A549 (cell line): ENCODE data around the gene VANGL1. TPM values are rescaled to one million over a fixed set of nuclear protein-coding genes. Genes with fewer than 3 reads are reported as not detected.

Experiments
- ATAC-seq, 2 experiments: fragments of 200-7000 bp in 1 of 2; fragments of >200 bp in 1 of 2; cut with Nextera tagmentation in 1 of 2; cut with Tn5 transposase in 1 of 2; 3 replicates each; pipeline versions ENCODE4 v1.8.0 to v1.9.1; 2018 to 2020; ENCODE audit warnings: mild to moderate bottlenecking in 1 of 2, moderate library complexity in 1 of 2
- CTCF ChIA-PET: fragments of 300-600 bp; sonication (Branson Sonifier 250); formaldehyde crosslinking; extraction: SDS; loops from one replicate; lab custom pipeline; 2021; ENCODE audit warnings: antibody characterized with exemption, inconsistent platforms; lab: Yijun Ruan, JAX
- POLR2A ChIA-PET: fragments of 350-600 bp; formaldehyde crosslinking; extraction: SDS; loops from one replicate; lab custom pipeline; 2021; ENCODE audit warnings: antibody characterized with exemption, inconsistent platforms; lab: Yijun Ruan, JAX
- DNase-seq, 2 experiments: peaks; one replicate each; pipeline versions ENCODE4 v3.0.0 to v3.0.0-alpha.2; 2011 to 2016; ENCODE audit warnings: low read depth in 1 of 2, low spot score in 1 of 2
- FAIRE-seq: peaks from 2 replicates; lab custom pipeline; 2011; peaks lifted over from hg19 to GRCh38; lab: Jason Lieb, UNC
- H3K27ac ChIP-seq, 2 experiments: fragments of >200 bp; sonication (Bioruptor Twin); formaldehyde crosslinking; 3 replicates each; pipeline ENCODE4 v1.5.1; 2016 to 2017
- H3K4me1 ChIP-seq: fragments of >200 bp; sonication (Bioruptor Twin); formaldehyde crosslinking; 3 replicates; pipeline ENCODE4 v1.6.1; 2016
- H3K4me2 ChIP-seq: fragments of >200 bp; sonication (Bioruptor Twin); formaldehyde crosslinking; 3 replicates; pipeline ENCODE4 v1.6.1; 2016
- H3K4me3 ChIP-seq: fragments of >200 bp; sonication (Bioruptor Twin); formaldehyde crosslinking; 3 replicates; pipeline ENCODE4 v1.5.1; 2016
- H3K9me3 ChIP-seq: fragments of >200 bp; sonication (Bioruptor Twin); formaldehyde crosslinking; 3 replicates; pipeline ENCODE4 v1.6.1; 2016
- ATOH8 ChIP-seq: fragments of 250-450 bp; sonication (Bioruptor Pico); IDR thresholded peaks from 2 replicates; pipeline ENCODE4 v1.5.0; 2020; ENCODE audit warnings: low read depth, mild to moderate bottlenecking, moderate library complexity
- BHLHE40 ChIP-seq: IDR thresholded peaks from 2 replicates; pipeline ENCODE4 v1.6.1; 2012; ENCODE audit warnings: low read depth, low read length, inconsistent platforms
- CHD2 ChIP-seq: fragments of 150-350 bp; IDR thresholded peaks from 2 replicates; pipeline ENCODE4 v1.6.1; 2014; ENCODE audit warnings: low read length; ENCODE audit not compliant: partially characterized antibody
- CHD4 ChIP-seq: fragments of 200-600 bp; sonication (generic); IDR thresholded peaks from 2 replicates; pipeline ENCODE4 v1.6.1; 2016; ENCODE audit warnings: antibody characterized with exemption, mild to moderate bottlenecking, borderline replicate concordance
- EHF ChIP-seq: fragments of 250-450 bp; sonication (Bioruptor Pico); IDR thresholded peaks from 2 replicates; pipeline ENCODE4 v1.5.0; 2020; ENCODE audit warnings: mild to moderate bottlenecking
- EP300 ChIP-seq, 2 experiments: fragments of >200 bp; sonication (Bioruptor Twin); formaldehyde crosslinking; IDR thresholded peaks; 2 replicates in 1 of 2; 3 replicates in 1 of 2; pipeline ENCODE4 v1.6.1; 2016 to 2017
- ESRRA ChIP-seq: fragments of 150-350 bp; IDR thresholded peaks from 2 replicates; pipeline ENCODE4 v1.6.1; 2014; ENCODE audit warnings: mild to moderate bottlenecking, low read length, borderline replicate concordance
- FOSB ChIP-seq: fragments of 250-450 bp; sonication (Bioruptor Pico); IDR thresholded peaks from 2 replicates; pipeline ENCODE4 v1.5.0; 2020; ENCODE audit warnings: mild to moderate bottlenecking, moderate library complexity
- FOXS1 ChIP-seq: fragments of 250-450 bp; sonication (Bioruptor Pico); IDR thresholded peaks from 2 replicates; pipeline ENCODE4 v1.5.0; 2020; ENCODE audit warnings: mild to moderate bottlenecking, moderate library complexity
- GATA3 ChIP-seq: IDR thresholded peaks from 2 replicates; pipeline ENCODE4 v1.6.1; 2012; ENCODE audit warnings: borderline replicate concordance
- HES2 ChIP-seq: fragments of >200 bp; sonication (Bioruptor Twin); formaldehyde crosslinking; IDR thresholded peaks from 2 replicates; pipeline ENCODE4 v1.6.1; 2016
- JUN ChIP-seq, 2 experiments: fragments of >200 bp; sonication (Bioruptor Twin); formaldehyde crosslinking; IDR thresholded peaks; 2 replicates in 1 of 2; 3 replicates in 1 of 2; pipeline ENCODE4 v1.6.1; 2016 to 2017
- KDM1A ChIP-seq: fragments of 200-600 bp; sonication (generic); IDR thresholded peaks from 2 replicates; pipeline ENCODE4 v1.6.1; 2016; ENCODE audit warnings: low read depth, mild to moderate bottlenecking
- KDM5A ChIP-seq: fragments of 200-600 bp; sonication (generic); IDR thresholded peaks from 2 replicates; pipeline ENCODE4 v1.6.1; 2016; ENCODE audit warnings: antibody characterized with exemption, mild to moderate bottlenecking
- MAZ ChIP-seq: fragments of 150-350 bp; IDR thresholded peaks from 2 replicates; pipeline ENCODE4 v1.6.1; 2014; ENCODE audit warnings: antibody characterized with exemption, low read depth, low read length, borderline replicate concordance
- NFE2L2 ChIP-seq: fragments of 150-350 bp; conservative IDR thresholded peaks from 2 replicates; pipeline ENCODE4 v1.6.1; 2014; ENCODE audit warnings: low read length
- NPAS2 ChIP-seq: fragments of 250-450 bp; sonication (Bioruptor Pico); IDR thresholded peaks from 2 replicates; pipeline ENCODE4 v1.8.0; 2022; ENCODE audit warnings: mild to moderate bottlenecking, moderate library complexity, borderline replicate concordance
- PHF8 ChIP-seq: fragments of 200-600 bp; sonication (generic); IDR thresholded peaks from 2 replicates; pipeline ENCODE4 v1.6.1; 2016; ENCODE audit warnings: low read depth, mild to moderate bottlenecking, antibody characterized with exemption, moderate library complexity, borderline replicate concordance
- RARB ChIP-seq: fragments of 250-450 bp; sonication (Bioruptor Pico); IDR thresholded peaks from 2 replicates; pipeline ENCODE4 v1.8.0; 2021; ENCODE audit warnings: mild to moderate bottlenecking, moderate library complexity
- REST ChIP-seq: fragments of 200-600 bp; sonication (generic); IDR thresholded peaks from 2 replicates; pipeline ENCODE4 v1.6.1; 2016; ENCODE audit warnings: antibody characterized with exemption, mild to moderate bottlenecking, moderate library complexity
- RFX5 ChIP-seq: fragments of 450-650 bp; IDR thresholded peaks from 2 replicates; pipeline ENCODE4 v1.7.1; 2014; ENCODE audit warnings: antibody characterized with exemption, mild to moderate bottlenecking, moderate library complexity
- SREBF2 ChIP-seq: fragments of 450-650 bp; IDR thresholded peaks from 2 replicates; pipeline ENCODE4 v1.6.1; 2014; ENCODE audit warnings: mild to moderate bottlenecking, moderate library complexity
- USF2 ChIP-seq: fragments of 450-650 bp; IDR thresholded peaks from 2 replicates; pipeline ENCODE4 v1.6.1; 2014; ENCODE audit warnings: antibody characterized with exemption
- ZNF302 ChIP-seq: fragments of 250-450 bp; sonication (Bioruptor Pico); IDR thresholded peaks from 2 replicates; pipeline ENCODE4 v1.9.0; 2021; ENCODE audit warnings: inconsistent platforms, mild to moderate bottlenecking, moderate library complexity
- WGBS: methylation state at CpG from one replicate; pipeline ENCODE4 v1.1.6; 2017; ENCODE audit errors: missing lambda C conversion rate; 5-methylcytosine and 5-hydroxymethylcytosine counted together
- polyA plus RNA-seq, 4 experiments: library from polyadenylated mRNA; depleted of rRNA in 3 of 4; stranded (reverse); fragments of >200 nt; fragmentation: RNase III in 1 of 4; extraction: RNeasy Plus Mini Kit Qiagen cat#74134 plus additional on column Dnase treatment in 1 of 4; gene quantifications; 2 replicates in 3 of 4; 3 replicates in 1 of 4; pipeline ENCODE4 v1.2.3, GENCODE V29; 2011 to 2017

VANGL1 gene
- polyA plus RNA-seq, 2 of the 4 experiments (the other 2 are of a cell fraction) = 11.0 to 11.5 TPM

- ChIA-PET CTCF (interaction anchor here (0.5 to 2.0 kb wide), 6 partner anchors 10 to 174 kb away, joined by 3 to 6 read pairs (median 3); partner anchors contain the start of gene VANGL1), POLR2A (no interaction called here)
- Histone ChIP-seq H3K4me2 (no peak overlapping the region; the same call in 2 of the 3 replicates), H3K4me1 (peaks cover 37% of the 10 kb centered on the region), H3K9me3 (0 out of 3 replicates have a peak, but pooled peaks cover 8% of the 10 kb centered on the region), H3K27ac (peak overlapping the region; percentile 69 to 88; a peak in 4 of 6 replicates), H3K4me3 (no peak overlapping the region)
- WGBS = 92% methylated on average over 10 of the region's 13 CpGs
- ATAC-seq (no peak), FAIRE-seq (no peak), DNase-seq (no peak)
- TF ChIP-seq GATA3 (no peak), REST (no peak), BHLHE40 (no peak), CHD2 (no peak), FOXS1 (no peak), MAZ (no peak), HES2 (no peak), ATOH8 (CRISPR knock-in tag) (no peak), KDM1A (no peak), USF2 (no peak), EHF (CRISPR knock-in tag) (no peak), RARB (no peak), FOSB (CRISPR knock-in tag) (no peak), PHF8 (no peak), EP300 (IDR thresholded peaks at IDR 0.05) (no peak), JUN (IDR thresholded peaks at IDR 0.05) (no peak)
Measured at GRCh38 chr1:115672224-115673009, 30.6 kb downstream of the VANGL1 start.

GRCh38 chr1:115676498-115677181 lies 34.9 kb downstream of the VANGL1 start:
- TF ChIP-seq BHLHE40 (no peak), SREBF2 (no peak), MAZ (no peak), ZNF302 (CRISPR knock-in tag) (no peak), NPAS2 (CRISPR knock-in tag) (no peak), ESRRA (no peak), KDM5A (no peak), NFE2L2 (no peak), CHD4 (no peak), RFX5 (no peak), FOSB (CRISPR knock-in tag) (no peak)
- no peak for ATAC-seq
- Histone ChIP-seq H3K27ac (no peak overlapping the region), H3K9me3 (no peaks in the 10 kb centered on the region), H3K4me2 (no peak overlapping the region), H3K4me1 (peaks cover 17% of the 10 kb centered on the region), H3K4me3 (no peak overlapping the region)
- ChIA-PET CTCF (no interaction called here), POLR2A (no interaction called here)
- DNase-seq = no peak
- WGBS = 91% methylated on average over 7 of the region's 7 CpGs
- no peak for FAIRE-seq
